ENCODE results near the gene C19orf44.

GRCh38 chr19:16446724-16447368 lies 49.3 kb upstream of the C19orf44 start:
- no peak for TF ChIP-seq CTCF (IDR thresholded peaks at IDR 0.05; ENCODE audit: borderline replicate concordance, extremely low read depth, low read length, poor library complexity, severe bottlenecking)
- no peak for TF ChIP-seq EZH2 (IDR thresholded peaks at IDR 0.05; ENCODE audit: borderline replicate concordance, low read depth, low read length, severe bottlenecking)

All from DND-41 (cell line).